Measurements from ENCODE around the gene PRMT9.
A peak's percentile ranks its signal among the peaks of the same experiment; 100 is the strongest.

The PRMT9 gene

DNA sequence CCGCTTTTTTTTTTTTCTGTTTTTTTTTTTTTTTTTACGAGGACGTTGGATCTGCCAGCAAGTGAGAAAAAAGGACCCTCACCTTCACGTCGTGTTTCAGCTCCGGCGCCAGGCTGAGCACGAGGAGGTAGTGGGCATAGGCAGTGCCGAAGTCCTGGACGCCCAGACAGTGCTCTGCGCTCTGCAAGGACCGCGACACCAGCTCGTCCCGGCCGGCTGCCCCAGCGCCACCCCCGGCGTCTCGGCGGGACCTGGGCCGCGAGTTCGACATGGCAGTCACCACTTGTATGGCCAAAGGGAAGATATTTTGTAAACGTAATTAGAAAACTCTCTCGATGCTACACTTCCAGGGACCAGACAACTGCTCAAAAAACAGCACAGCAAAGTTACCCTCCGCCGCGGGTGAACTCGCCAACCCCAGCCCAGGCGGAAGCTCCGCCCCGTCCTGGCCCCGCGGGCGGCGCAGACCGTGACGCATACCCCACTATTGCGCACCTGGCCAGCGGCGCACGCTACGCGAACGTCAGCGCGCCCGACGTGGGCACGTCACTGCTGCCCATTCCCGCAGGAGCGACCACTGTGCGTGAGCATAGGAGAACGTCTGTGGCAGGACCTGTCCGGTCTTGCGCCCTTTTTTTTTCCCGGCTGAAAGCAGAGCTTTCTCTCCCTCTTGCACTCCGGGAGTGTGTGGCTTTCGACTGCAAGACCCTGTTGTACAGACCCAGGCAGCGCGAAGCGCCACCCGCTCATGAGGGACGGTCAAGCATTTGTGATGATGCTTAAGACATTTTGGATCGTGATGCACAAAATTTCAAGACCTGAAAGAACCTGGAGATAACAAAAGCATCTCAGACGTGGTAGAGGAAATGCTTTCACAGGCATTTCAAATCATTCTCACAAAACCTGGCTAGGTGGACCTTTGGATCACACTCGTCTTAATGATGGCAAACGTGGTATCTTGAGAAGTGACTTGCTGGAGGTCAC lies at the start of gene PRMT9:
Gene PRMT9 (minus strand): TSS at position 447 of the 984 bp plus-strand sequence. CDS start 176 bp downstream, at position 271.
- TF ChIP-seq, protein P1, sequence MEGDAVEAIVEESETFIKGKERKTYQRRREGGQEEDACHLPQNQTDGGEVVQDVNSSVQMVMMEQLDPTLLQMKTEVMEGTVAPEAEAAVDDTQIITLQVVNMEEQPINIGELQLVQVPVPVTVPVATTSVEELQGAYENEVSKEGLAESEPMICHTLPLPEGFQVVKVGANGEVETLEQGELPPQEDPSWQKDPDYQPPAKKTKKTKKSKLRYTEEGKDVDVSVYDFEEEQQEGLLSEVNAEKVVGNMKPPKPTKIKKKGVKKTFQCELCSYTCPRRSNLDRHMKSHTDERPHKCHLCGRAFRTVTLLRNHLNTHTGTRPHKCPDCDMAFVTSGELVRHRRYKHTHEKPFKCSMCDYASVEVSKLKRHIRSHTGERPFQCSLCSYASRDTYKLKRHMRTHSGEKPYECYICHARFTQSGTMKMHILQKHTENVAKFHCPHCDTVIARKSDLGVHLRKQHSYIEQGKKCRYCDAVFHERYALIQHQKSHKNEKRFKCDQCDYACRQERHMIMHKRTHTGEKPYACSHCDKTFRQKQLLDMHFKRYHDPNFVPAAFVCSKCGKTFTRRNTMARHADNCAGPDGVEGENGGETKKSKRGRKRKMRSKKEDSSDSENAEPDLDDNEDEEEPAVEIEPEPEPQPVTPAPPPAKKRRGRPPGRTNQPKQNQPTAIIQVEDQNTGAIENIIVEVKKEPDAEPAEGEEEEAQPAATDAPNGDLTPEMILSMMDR (IDR thresholded peaks at IDR 0.05) = no peak
- Histone ChIP-seq H3K4me3 (peak within 1 kb of the TSS; percentile 91), H3K27ac (peak within 1 kb of the TSS; percentile 83 to 88)
- peak; percentile 95 for DNase-seq (ENCODE audit: low spot score)

- TF ChIP-seq, protein P1 (IDR thresholded peaks at IDR 0.05) = no peak
- Histone ChIP-seq H3K27ac (peak overlapping the region; percentile 89 to 92), H3K4me3 (peak overlapping the region; percentile 89)
- peak; percentile 75 for DNase-seq (ENCODE audit: low spot score)
These were observed 48.7 kb upstream of the PRMT9 start for GRCh38 chr4:147732518-147733235.

GRCh38 chr4:147731580-147732517 lies 47.9 kb upstream of the PRMT9 start, which contains the start of gene ARHGAP10:
Gene ARHGAP10, plus strand, starts transcription at chr4:147732088. Its CDS starts 214 bp downstream, at chr4:147732302.
- peak; percentile 86 for DNase-seq (ENCODE audit: low spot score)
- peak within 1 kb of the TSS; percentile 89 to 92 for H3K27ac ChIP-seq
- TF ChIP-seq, protein P1 (IDR thresholded peaks at IDR 0.05) = no peak
- peak within 1 kb of the TSS; percentile 89 for H3K4me3 ChIP-seq

GRCh38 chr4:147730333-147730732 lies 46.4 kb upstream of the PRMT9 start:
- H3K27ac ChIP-seq = no peak overlapping the region
- no peak overlapping the region for H3K4me3 ChIP-seq
- DNase-seq (ENCODE audit: low spot score) = no peak
- TF ChIP-seq, protein P1 (IDR thresholded peaks at IDR 0.05) = no peak

GRCh38 chr4:147727476-147728028 lies 43.6 kb upstream of the PRMT9 start:
- Histone ChIP-seq H3K27ac (no peak overlapping the region), H3K4me3 (no peak overlapping the region)
- DNase-seq (ENCODE audit: low spot score) = no peak
- TF ChIP-seq, protein P1 (IDR thresholded peaks at IDR 0.05) = no peak

DNA sequence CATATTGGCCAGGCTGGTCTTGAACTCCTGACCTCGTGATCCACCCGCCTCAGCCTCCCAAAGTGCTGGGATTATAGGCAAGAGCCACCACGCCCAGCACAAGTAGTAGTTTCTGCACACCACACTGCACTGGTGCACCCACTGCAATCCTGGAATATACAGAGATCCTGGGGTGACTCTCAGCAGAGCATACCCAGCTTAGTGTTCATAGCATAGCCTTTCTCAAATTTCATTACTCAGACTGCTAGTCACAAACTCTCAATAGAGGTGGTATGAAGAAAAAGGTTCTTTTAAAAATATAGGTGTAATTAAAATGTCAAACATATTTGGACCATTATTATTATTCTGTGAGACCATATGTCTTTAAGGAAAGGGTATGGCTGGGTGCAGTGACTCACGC lies 41.7 kb upstream of the PRMT9 start:
- Histone ChIP-seq H3K27ac (no peak overlapping the region), H3K4me3 (no peak overlapping the region)
- TF ChIP-seq, protein P1 (IDR thresholded peaks at IDR 0.05) = no peak
- DNase-seq (ENCODE audit: low spot score) = no peak
